NCI-H1417 (cell line): Measurements from ENCODE around the gene CSTF1.

Source experiments
- DNase-seq, 3 experiments: peaks; one replicate each; lab custom pipeline; 2025; lab: John Stamatoyannopoulos, UW

CSTF1 gene

GRCh38 chr20:56392132-56392880 lies at the start of gene CSTF1, which contains the start of gene AURKA:
CSTF1 (plus strand) TSS chr20:56392645; CDS start chr20:56395553, 2,908 bp downstream.
AURKA (minus strand) TSS chr20:56392215; CDS start chr20:56388197, 4,018 bp downstream.
- peak; percentile 99 to 100 (median 99) for DNase-seq

DNA sequence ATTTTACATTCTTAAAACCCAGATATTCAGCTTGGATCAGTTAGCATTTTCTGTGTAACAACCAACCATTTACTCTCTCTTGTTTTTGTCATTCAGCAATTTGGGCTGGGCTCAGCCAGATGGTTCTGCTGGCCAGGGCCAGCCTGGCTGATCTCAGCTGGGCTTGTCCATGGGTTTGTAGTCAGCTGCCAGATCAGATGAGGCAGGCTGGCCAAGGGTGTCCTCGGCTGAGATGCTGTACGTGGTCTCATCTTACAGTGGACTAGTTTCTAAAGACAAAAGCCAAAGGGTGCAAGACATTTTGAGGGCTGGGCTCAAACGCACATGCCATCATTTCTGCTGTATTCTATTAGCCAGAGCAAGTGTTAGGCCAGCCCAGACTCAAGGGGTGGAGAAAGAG lies 49.7 kb upstream of the CSTF1 start:
- no peak for DNase-seq

GRCh38 chr20:56343861-56344381 lies 48.5 kb upstream of the CSTF1 start:
- DNase-seq: peak; percentile 25 to 51 (median 50)

- DNase-seq: no peak
These were observed 46.5 kb upstream of the CSTF1 start for GRCh38 chr20:56345911-56346310.

DNA sequence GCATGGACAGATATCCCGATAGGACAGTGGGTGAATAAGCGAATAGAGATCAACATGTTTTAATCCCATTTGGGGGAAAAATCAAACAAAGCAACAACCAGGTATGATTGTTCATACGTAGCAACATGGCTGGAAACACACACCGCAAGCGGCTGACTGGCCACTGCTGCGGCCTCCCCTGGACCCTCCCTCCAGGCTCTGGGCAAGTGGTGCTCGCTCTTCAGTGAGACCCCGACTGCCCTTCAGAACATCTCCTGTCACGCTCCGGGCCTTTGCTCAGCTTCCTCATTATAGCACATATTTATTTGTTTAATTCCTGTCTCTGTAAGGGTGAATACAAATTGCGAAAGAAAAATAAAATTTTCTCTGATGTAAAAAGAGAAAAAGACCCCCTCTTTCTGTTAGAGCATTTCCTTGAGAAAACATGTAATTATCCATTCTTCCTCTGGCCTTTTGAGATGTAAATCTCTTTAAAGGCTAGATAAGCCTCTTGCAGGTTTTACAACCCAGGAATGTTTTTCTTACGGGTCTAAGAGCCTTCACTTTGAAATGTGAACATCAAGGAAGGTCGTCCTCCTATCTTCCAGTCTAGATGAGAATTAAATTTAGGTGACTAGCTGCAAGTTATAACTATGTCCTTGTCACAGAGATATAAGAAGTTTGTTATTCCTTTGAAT lies 44.7 kb upstream of the CSTF1 start:
- DNase-seq: no peak

DNA sequence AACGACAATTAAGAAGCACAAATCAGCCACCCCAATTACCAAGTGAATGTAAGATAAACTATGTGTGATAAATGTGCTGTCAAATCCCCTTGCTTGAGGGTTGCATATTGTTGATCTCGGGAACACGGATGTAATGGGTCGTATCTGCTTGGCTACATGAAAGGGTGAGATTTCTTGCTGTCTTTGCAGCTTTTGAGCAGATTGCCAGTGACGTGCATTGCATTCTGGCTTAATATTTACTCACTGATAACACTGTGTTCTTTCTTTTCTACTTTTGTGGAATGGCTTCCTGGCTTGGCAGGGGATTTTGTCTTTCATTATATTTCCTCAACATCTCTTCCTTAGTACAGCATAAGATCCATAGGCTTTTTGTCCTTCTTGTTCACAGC lies 44.1 kb upstream of the CSTF1 start:
- DNase-seq: peak in 1 of 3 experiments; percentile 25

- no peak for DNase-seq
These were observed 43.7 kb upstream of the CSTF1 start for GRCh38 chr20:56348746-56349145.

GRCh38 chr20:56350842-56351241 lies 41.6 kb upstream of the CSTF1 start:
- no peak for DNase-seq

DNA sequence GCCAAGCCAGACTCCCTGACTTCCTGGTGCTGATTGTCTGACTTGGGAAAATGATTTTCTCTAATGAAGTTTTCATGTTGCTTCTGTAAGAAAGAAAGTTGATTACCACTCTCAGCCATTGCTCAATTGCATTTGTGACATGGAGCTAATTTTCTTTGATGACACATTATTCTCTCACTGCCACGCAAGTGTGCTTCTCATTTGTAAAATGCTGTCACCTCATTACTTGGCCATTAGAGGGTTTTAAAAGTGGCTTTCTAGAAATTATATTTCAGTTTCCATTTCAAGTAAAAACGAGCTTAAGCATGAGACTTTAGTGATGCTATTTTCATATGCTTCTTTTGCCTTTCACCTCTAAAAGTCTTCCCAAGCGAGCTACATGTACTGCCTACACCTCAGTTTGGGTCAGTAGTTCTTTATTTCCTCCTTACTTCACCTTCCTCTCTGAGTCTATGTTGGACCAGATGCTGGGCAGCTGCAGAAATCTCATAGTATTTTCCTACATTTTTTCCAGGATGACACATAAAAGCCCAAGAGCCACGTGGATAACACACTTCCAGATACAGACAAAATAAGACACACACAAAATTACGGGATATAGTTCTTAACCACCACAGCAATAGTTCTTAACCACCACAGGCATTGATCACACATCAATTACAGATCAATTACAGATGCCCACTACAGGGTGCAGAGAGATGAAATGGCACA lies 39.9 kb upstream of the CSTF1 start:
- DNase-seq: no peak

GRCh38 chr20:56353356-56353755 lies 39.1 kb upstream of the CSTF1 start:
- no peak for DNase-seq

DNA sequence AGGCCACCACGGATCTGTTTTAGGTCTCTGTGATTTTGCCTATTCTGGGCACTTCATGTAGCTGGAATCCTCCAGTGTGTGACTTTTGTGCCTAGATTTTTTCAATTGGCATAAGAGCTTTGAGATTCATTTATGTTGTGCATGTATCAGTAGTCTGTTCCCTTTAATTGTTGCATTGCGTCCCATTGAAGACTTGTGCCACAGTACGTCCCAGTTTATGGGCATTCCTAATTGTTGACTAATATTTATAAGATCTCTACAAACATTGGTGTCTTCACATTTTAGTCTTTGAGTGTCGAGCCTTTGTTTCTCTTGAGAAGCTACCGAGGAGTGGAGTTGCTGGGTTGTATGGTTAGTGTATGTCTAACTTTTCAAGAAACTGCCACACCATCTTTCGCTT lies 34.4 kb upstream of the CSTF1 start:
- no peak for DNase-seq

DNA sequence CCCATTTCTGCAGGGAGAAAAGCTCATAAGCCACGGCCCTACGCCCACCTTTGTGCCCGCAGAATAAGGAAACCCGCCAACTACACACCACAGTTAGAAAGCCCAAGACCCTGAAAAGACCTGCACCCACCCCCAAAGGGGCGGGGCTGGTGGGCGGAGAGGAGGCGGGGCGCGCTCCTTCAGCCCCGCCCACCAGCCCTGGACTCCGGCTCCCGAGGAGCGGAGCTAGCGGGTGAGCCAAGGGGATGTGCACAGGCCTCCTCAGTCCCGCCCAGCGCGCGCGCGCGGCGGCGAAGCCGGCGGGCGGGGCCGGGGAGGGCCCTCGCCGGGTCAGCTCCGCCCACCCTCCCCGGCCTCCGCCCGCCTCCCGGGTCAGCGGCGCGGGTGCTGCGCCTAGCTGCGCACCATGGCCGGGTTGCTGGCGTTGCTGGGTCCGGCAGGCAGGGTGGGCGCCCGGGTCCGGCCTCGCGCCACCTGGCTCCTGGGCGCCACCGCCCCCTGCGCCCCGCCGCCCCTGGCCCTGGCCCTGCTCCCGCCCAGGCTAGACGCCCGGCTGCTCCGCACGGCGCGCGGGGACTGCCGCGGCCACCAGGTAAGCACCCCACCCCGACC lies 33.7 kb upstream of the CSTF1 start, which contains the start of gene FAM210B:
Gene FAM210B (plus strand): TSS at position 375 of the 612 bp plus-strand sequence. CDS start 32 bp downstream, at position 407.
- DNase-seq: peak; percentile 90 to 94 (median 94)

DNA sequence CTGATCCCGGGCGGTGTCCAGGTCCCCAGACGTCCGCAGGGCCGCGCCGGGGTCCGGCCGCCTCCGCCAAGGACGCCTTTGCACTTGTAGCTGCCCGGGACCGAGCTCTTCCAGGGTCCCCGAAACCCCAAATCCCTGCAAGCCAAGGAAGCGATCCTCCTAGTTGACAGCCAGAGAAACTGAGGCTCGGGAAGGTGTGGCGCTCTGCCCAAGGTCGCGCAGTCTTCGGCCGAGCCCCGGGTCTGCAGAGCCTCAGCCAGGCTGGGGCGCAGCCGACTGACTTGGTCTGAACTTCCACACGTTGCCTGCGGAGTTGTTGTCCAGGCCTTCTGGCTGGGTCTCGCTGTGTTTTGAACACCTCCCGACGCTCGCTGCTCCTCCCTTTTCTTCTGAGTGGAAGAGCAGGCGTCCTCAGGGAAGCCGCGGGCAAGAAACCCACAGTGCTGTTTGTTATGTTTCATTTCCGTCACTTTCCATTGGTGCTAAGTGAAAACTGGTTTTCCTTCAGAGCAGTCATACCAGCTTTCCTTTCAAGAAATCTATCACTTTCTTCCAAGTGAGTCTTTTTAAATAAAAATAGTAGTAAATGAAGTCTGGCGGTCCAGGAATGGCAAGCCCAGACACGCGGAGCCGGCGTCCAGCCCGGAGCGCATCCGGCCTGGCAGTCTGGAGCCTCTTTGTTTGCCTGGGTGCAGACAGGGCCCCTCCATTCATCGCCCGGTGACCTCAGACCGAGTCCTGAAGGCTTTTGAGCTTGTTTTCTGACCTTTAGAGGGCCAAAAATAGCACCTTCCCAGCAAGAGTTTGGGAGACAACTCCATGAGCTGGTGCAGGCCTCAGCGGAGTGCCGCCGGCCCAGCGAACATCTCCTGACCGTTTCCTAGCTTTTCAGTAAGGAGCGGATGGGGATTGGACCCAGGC lies 33.0 kb upstream of the CSTF1 start:
- peak in 2 of 3 experiments; percentile 84 to 90 for DNase-seq

- no peak for DNase-seq
These were observed 32.1 kb upstream of the CSTF1 start for GRCh38 chr20:56360133-56360907.

GRCh38 chr20:56360908-56361205 lies 31.6 kb upstream of the CSTF1 start:
- DNase-seq: peak in 1 of 3 experiments; percentile 48

DNA sequence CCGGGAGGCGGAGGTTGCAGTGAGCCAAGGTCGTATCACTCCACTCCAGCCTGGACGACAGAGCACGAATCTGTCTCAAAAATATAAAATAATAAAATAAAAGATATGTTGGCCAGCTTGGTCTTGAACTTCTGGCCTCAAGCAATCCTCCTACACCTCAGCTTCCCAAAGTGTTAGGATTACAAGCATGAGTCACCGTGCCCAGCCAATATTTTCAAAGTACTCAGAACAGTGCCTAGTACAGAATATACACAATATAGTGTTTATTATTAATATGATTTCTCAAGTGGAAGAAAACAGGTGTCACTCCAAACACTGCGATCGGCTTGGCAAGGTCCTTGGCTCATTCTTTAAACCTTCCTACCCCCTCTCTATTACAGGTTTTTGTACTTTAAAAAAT lies 30.5 kb upstream of the CSTF1 start:
- DNase-seq: no peak

- no peak for DNase-seq
These were observed 29.5 kb upstream of the CSTF1 start for GRCh38 chr20:56362833-56363413.

DNA sequence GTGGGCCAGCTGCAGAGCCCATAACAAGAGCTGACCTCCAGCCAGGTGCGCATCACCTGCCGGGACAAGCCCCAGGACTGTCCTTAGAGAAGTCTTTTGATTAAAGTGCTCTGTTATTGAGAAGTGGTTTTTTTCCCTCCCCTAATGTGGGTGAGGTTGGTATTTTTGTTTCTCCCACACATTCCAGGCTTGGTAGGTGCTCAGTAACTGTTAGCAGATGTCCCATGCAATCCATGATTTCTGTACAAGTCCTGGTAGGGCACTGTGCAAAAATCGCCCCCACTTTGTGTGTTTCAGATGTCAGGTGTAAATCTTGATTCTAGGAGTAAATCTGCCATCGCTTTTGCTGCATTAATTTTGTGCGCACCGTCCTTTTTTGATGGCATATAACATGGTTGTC lies 29.0 kb upstream of the CSTF1 start:
- no peak for DNase-seq

DNA sequence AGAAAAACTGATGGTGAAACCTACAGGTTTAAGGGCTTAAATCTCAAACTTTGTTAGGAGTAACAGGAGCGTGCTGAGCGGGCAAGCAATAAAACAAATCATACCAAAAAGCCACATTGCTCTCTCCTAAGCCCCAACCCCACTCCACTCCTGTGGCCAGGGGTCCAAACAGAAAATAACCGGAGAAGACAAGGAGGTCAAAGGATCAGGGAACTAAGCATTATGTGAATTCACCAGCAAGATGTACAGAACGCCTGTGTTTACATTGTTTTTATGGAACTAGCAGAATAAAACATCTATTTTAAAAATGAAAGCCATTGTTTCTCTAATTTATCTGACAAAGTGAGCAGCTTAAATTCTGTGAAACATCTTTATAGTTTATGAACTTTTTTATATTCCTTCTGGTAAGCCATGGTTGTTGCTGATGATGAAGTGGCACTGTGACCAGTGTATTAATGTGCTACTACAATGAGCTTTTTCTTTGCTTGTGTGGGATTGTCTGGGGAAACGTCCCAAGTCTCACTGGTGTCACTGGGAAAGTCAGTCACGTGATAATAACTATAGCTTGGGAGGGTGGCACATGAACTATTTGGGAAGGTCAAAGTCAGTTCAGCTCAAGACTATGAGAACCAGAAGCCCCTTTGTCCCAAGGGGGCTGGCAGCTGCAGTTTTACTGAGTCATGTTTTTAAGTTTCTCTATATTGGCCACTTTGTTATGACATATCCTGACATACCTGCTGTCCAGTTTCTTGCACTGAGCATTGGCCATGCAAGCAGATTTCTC lies 23.9 kb upstream of the CSTF1 start:
- DNase-seq: no peak
